Osteoblast (primary cell): ENCODE data around the gene KPNA1. TPM values are rescaled to one million over a fixed set of nuclear protein-coding genes. Genes with fewer than 3 reads are reported as not detected.

Experiments used
- DNase-seq: peaks from one replicate; pipeline ENCODE4 v3.0.0; 2011; ENCODE audit warnings: low spot score, mixed read lengths; ENCODE audit not compliant: insufficient read length; ENCODE audit errors: missing footprints
- H2AFZ ChIP-seq: 2 replicates; pipeline ENCODE4 v1.6.0; 2011; ENCODE audit warnings: mild to moderate bottlenecking, low read length
- H3K27ac ChIP-seq: 2 replicates; pipeline ENCODE4 v1.5.1; 2011; ENCODE audit warnings: mild to moderate bottlenecking, low read depth, low read length, moderate library complexity
- H3K27me3 ChIP-seq: 2 replicates; pipeline ENCODE4 v1.6.0; 2012; ENCODE audit warnings: mild to moderate bottlenecking, control low read depth, inconsistent platforms, low read length, moderate library complexity; ENCODE audit not compliant: insufficient read depth
- H3K36me3 ChIP-seq: 2 replicates; pipeline ENCODE4 v1.5.1; 2011; ENCODE audit warnings: mild to moderate bottlenecking, low read length, control low read depth, moderate library complexity; ENCODE audit not compliant: insufficient read depth
- H3K4me1 ChIP-seq: 2 replicates; pipeline ENCODE4 v1.5.1; 2011; ENCODE audit warnings: mild to moderate bottlenecking, low read length, control low read depth, moderate library complexity; ENCODE audit not compliant: insufficient read depth
- H3K4me2 ChIP-seq: 2 replicates; pipeline ENCODE4 v1.6.0; 2011; ENCODE audit warnings: mild to moderate bottlenecking, low read length; ENCODE audit not compliant: insufficient read depth
- H3K4me3 ChIP-seq: fragments of 200-600 bp; sonication (generic); 3 replicates; pipeline ENCODE4 v1.5.1; 2012; ENCODE audit warnings: mild to moderate bottlenecking, low read length, inconsistent platforms; ENCODE audit not compliant: insufficient read depth
- H3K79me2 ChIP-seq: 2 replicates; pipeline ENCODE4 v1.6.0; 2012; ENCODE audit warnings: mild to moderate bottlenecking, low read length, control low read depth, inconsistent platforms; ENCODE audit not compliant: insufficient read depth
- H3K9me3 ChIP-seq: 2 replicates; pipeline ENCODE4 v1.5.1; 2011; ENCODE audit warnings: low read depth, low read length, control low read depth
- H4K20me1 ChIP-seq: 2 replicates; pipeline ENCODE4 v1.6.0; 2012; ENCODE audit warnings: mild to moderate bottlenecking, low read length, control low read depth; ENCODE audit not compliant: insufficient read depth
- total RNA-seq: library from RNA; depleted of rRNA; stranded (reverse); fragments of >200 nt; gene quantifications from 2 replicates; pipeline ENCODE4 v1.2.3, GENCODE V29; 2012
- TF ChIP-seq, protein P1 (sequence below): IDR thresholded peaks from 2 replicates; pipeline ENCODE4 v1.5.1; 2011; ENCODE audit warnings: mild to moderate bottlenecking, low read depth, low read length, moderate library complexity; ENCODE audit errors: extremely low read depth

KPNA1 gene
- total RNA-seq, 1 donor: 48.1 TPM

DNA sequence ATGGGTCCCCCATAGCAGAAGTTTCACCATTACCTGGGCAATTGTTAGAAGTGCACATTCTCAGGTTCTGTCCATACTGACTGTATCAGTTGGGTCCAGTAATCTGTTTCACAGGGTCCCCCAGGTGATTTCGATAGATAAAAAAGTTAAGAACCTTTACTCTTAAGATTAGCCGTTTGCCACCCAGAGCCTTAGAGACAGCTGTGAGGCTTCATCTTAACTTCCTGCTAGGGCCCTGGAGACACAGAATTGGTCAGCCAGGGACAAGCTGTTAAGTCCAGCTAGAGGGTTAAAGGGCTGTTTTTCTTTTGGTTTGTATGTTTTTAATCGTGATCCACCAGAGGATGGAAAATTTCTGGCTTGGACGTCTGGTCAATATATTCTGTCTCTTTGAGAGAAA, 124.1 kb downstream of the KPNA1 start:
- TF ChIP-seq, protein P1, sequence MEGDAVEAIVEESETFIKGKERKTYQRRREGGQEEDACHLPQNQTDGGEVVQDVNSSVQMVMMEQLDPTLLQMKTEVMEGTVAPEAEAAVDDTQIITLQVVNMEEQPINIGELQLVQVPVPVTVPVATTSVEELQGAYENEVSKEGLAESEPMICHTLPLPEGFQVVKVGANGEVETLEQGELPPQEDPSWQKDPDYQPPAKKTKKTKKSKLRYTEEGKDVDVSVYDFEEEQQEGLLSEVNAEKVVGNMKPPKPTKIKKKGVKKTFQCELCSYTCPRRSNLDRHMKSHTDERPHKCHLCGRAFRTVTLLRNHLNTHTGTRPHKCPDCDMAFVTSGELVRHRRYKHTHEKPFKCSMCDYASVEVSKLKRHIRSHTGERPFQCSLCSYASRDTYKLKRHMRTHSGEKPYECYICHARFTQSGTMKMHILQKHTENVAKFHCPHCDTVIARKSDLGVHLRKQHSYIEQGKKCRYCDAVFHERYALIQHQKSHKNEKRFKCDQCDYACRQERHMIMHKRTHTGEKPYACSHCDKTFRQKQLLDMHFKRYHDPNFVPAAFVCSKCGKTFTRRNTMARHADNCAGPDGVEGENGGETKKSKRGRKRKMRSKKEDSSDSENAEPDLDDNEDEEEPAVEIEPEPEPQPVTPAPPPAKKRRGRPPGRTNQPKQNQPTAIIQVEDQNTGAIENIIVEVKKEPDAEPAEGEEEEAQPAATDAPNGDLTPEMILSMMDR: no peak
- no peak for DNase-seq

DNA sequence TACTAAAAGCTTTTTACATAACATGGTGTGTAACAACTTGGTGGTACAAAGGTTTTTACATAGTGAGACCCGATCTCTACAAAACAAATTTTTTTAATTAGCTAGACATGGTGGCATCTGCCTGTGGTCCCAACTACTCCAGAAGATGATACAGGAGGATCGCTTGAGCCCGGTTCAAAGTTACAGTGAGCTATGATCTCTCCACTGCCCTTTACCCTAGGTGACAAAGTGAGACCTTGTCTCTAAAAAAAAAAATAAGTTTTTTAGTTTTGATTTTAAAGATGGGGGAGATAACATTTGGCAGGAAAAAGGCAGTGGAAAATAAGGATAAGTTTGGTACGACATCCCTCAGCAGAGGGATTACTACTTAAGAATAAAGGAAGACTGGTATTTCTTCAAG, 124.8 kb downstream of the KPNA1 start:
- Histone ChIP-seq H3K4me1 (peaks cover 3% of the 10 kb centered on the region), H3K4me3 (no peak overlapping the region), H3K4me2 (no peak overlapping the region), H2AFZ (no peak overlapping the region), H3K27me3 (no peaks in the 10 kb centered on the region), H3K27ac (no peak overlapping the region), H3K36me3 (no peaks in the 10 kb centered on the region), H3K79me2 (no peaks in the 10 kb centered on the region), H4K20me1 (no peaks in the 10 kb centered on the region), H3K9me3 (no peaks in the 10 kb centered on the region)
- TF ChIP-seq, protein P1: no peak
- DNase-seq: no peak

More for the DNA sequence above, 124.1 kb downstream of the KPNA1 start:
- Histone ChIP-seq H3K27ac (no peak overlapping the region), H4K20me1 (no peaks in the 10 kb centered on the region), H3K4me2 (no peak overlapping the region), H3K79me2 (no peaks in the 10 kb centered on the region), H3K4me3 (no peak overlapping the region), H3K4me1 (peaks cover 3% of the 10 kb centered on the region), H2AFZ (no peak overlapping the region), H3K9me3 (no peaks in the 10 kb centered on the region), H3K27me3 (no peaks in the 10 kb centered on the region), H3K36me3 (no peaks in the 10 kb centered on the region)

- H2AFZ ChIP-seq: no peak overlapping the region
- no peak overlapping the region for H3K27ac ChIP-seq
- no peaks in the 10 kb centered on the region for H4K20me1 ChIP-seq
- no peak overlapping the region for H3K4me3 ChIP-seq
- H3K4me1 ChIP-seq: peaks cover 7% of the 10 kb centered on the region
- H3K79me2 ChIP-seq: no peaks in the 10 kb centered on the region
- H3K4me2 ChIP-seq: no peak overlapping the region
- DNase-seq: no peak
- no peaks in the 10 kb centered on the region for H3K36me3 ChIP-seq
- H3K9me3 ChIP-seq: no peaks in the 10 kb centered on the region
- no peaks in the 10 kb centered on the region for H3K27me3 ChIP-seq
- TF ChIP-seq, protein P1: no peak
These were observed 125.5 kb downstream of the KPNA1 start for GRCh38 chr3:122389197-122389596.

DNA sequence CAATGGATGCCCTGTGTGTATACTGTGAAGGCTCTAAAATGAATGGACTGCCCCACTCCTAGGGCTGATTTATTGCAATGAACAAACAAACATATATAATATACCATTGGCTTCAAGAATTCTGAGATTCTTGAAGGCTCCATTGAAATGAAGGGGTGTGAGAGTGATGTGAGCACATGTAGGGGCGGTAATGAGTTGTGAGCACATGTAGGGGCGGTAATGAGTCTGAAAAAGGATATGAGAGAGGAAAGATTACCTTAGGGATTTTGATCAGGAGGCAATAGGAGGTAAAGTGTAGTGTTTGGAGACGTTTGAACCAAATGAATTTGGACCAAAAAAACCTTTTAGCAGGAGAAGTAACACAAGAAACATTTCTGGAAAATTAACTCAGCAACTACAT, 127.0 kb downstream of the KPNA1 start:
- Histone ChIP-seq H3K4me3 (no peak overlapping the region), H3K4me2 (no peak overlapping the region), H4K20me1 (no peaks in the 10 kb centered on the region), H3K27me3 (no peaks in the 10 kb centered on the region), H2AFZ (no peak overlapping the region), H3K36me3 (no peaks in the 10 kb centered on the region), H3K27ac (no peak overlapping the region), H3K79me2 (peaks cover 5% of the 10 kb centered on the region), H3K9me3 (no peaks in the 10 kb centered on the region), H3K4me1 (peaks cover 13% of the 10 kb centered on the region)
- DNase-seq: no peak
- TF ChIP-seq, protein P1: no peak
